Right lobe of liver (tissue), 6 donors: ENCODE results near the gene SF1. TPM values are rescaled to one million over a fixed set of nuclear protein-coding genes. Genes with fewer than 3 reads are reported as not detected.

Experiments used
- ATAC-seq, 4 donors: fragments of 200-7000 bp; cut with Tn5 transposase; one replicate each; pipeline ENCODE4 v1.9.1; 2020; ENCODE audit warnings: mild to moderate bottlenecking in 4 of 4, moderate library complexity in 4 of 4
- DNase-seq, 3 donors: peaks; one replicate each; pipeline ENCODE4 v3.0.0-alpha.2; 2020
- H3K27ac ChIP-seq, 3 donors: fragments of 200-600 bp; one replicate each; pipeline ENCODE4 v1.8.0; 2022
- H3K27me3 ChIP-seq, 2 donors: fragments of 200-600 bp; one replicate each; pipeline ENCODE4 v1.8.0; 2022
- H3K36me3 ChIP-seq, 4 donors: fragments of 200-600 bp; sonication (generic) in 1 of 4; one replicate each; pipeline versions ENCODE4 v1.5.1 to v1.8.0; 2017 to 2022; ENCODE audit warnings: control low read depth in 1 of 4
- H3K4me1 ChIP-seq, 4 donors: fragments of 200-600 bp; sonication (generic) in 1 of 4; one replicate each; pipeline versions ENCODE4 v1.5.1 to v1.8.0; 2017 to 2022; ENCODE audit warnings: control low read depth in 1 of 4
- H3K4me3 ChIP-seq, 3 donors: fragments of 200-600 bp; one replicate each; pipeline ENCODE4 v1.8.0; 2022
- H3K9me3 ChIP-seq, 4 donors: fragments of 200-600 bp; sonication (generic) in 1 of 4; one replicate each; pipeline versions ENCODE4 v1.5.1 to v1.8.0; 2017 to 2022; ENCODE audit warnings: control low read depth in 1 of 4
- POLR2A ChIP-seq: fragments of 450-650 bp; IDR thresholded peaks from one replicate; pipeline ENCODE4 v1.6.1; 2017; ENCODE audit warnings: antibody characterized with exemption, mild to moderate bottlenecking
- WGBS: methylation state at CpG from one replicate; pipeline ENCODE4 v1.1.6; 2018; ENCODE audit warnings: low coverage, low lambda C conversion rate; ENCODE audit not compliant: insufficient coverage; ENCODE audit errors: missing lambda C conversion rate; 5-methylcytosine and 5-hydroxymethylcytosine counted together
- intact Hi-C, 2 donors: fragments of 100-400 bp; cut with DNase I; formaldehyde crosslinking; loops; one replicate each; pipeline versions ENCODE4 v1.11.2 to v1.14.1; 2022
- total RNA-seq, 6 experiments: library from RNA; depleted of rRNA in 2 of 6; stranded (reverse); fragments of >200 nt in 2 of 6; fragmentation: NEBNext Ultra II Directional in 3 of 6; extraction: Animal tissue kit (Norgen Biotek cat#: 25700) in 3 of 6; gene quantifications; one replicate each; pipeline versions ENCODE4 v1.1.0 to v1.2.4, GENCODE V29; 2016 to 2023
- TF ChIP-seq, protein P1 (sequence below), 4 donors: fragments of 200-600 bp in 3 of 4; fragments of 450-650 bp in 1 of 4; IDR thresholded peaks; one replicate each; pipeline versions ENCODE4 v1.5.1 to v1.8.0; 2016 to 2022; ENCODE audit warnings: antibody characterized with exemption in 4 of 4, mild to moderate bottlenecking in 2 of 4
- donor health status: DM: no; HTN: yes; CAD: no.
- donor health status: DM: no; HTN: no; CAD: no.
- donor health status: DM: no; HTN: no; CAD: no.
- donor health status: DM: no; HTN: yes; CAD: no.
- donor health status: DM: no; HTN: yes; CAD: no.

SF1 gene
- total RNA-seq, 6 experiments from 2014 or later: 92.7 to 164 (median 141) TPM

DNA sequence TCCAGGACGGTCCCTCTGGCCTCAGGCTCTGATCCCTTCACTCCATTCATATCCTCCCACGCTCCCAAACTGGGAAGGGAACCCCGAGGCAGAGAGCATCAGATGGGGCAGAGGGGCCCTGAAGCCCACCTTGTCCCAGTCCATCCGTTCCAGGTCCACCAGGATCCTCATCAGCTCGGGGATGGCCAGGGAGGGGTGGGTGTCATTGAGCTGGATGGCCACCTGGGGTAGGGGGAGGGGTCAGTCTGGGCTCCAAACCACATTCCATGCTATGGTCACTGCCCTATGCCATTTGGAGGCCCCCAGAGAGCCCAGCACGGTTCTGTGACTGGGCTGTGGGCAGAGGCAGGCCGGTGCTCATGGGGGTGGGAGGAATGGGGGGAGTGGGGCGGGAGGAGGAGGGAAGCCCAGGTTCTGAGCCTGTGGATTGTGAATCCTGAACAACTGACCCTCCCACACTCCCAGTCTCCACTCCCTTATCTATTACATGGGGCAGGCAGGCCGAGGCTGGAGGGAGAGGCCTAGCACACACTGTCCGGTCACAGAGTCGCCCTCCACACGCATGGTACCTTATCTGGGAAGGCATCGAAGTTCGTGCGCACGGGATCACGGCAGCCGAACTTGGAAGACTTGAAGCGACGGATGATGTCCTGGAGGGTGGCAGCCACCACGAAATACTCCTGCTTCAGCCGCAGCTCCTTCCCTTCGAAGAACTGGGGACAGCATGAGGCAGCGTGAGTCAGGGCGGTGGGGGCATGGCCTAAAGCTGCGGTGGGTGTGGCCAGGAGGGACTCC, 24.0 kb downstream of the SF1 start:
- Histone ChIP-seq H3K36me3 (no peaks in the 10 kb centered on the region), H3K27ac (no peak overlapping the region)

DNA sequence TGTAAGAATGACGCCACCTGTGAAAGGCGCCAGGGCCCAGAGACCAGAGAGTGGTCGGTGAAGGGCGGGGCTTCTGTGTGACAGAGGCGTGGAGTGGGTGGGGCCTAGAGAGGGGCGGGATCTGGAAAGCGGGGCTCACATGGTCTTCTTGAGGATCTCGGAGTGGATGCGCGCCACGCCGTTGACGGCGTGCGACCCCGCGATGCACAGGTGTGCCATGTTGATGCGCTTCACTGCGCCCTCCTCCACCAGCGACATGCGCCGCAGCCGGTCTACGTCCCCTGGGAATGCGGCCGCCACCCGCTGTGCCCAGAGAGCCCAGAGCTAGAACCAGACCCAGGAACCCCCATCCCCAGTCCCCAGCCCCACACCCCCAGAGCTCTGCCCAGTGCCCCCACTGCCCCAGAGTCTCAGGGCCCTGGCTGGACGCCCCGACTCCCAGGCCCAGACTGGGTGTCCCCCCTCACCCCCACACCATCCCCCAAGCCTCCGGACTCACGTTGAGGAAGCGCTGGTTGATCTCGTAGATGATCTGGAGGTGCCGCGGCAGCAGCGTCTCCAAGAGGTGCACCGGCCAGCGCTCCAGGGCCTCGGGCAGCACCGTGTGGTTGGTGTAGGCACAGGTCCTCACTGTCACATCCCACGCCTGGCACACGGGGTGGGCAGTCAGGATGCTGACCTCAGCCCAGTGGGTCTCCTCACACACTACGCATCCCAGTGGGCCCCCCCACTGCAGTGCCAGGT, 24.8 kb downstream of the SF1 start:
- intact Hi-C loops: no loop called here
- H3K9me3 ChIP-seq: no peaks in the 10 kb centered on the region
- H3K27me3 ChIP-seq: no peaks in the 10 kb centered on the region
- H3K4me1 ChIP-seq: no peaks in the 10 kb centered on the region
- TF ChIP-seq, protein P1, sequence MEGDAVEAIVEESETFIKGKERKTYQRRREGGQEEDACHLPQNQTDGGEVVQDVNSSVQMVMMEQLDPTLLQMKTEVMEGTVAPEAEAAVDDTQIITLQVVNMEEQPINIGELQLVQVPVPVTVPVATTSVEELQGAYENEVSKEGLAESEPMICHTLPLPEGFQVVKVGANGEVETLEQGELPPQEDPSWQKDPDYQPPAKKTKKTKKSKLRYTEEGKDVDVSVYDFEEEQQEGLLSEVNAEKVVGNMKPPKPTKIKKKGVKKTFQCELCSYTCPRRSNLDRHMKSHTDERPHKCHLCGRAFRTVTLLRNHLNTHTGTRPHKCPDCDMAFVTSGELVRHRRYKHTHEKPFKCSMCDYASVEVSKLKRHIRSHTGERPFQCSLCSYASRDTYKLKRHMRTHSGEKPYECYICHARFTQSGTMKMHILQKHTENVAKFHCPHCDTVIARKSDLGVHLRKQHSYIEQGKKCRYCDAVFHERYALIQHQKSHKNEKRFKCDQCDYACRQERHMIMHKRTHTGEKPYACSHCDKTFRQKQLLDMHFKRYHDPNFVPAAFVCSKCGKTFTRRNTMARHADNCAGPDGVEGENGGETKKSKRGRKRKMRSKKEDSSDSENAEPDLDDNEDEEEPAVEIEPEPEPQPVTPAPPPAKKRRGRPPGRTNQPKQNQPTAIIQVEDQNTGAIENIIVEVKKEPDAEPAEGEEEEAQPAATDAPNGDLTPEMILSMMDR (IDR thresholded peaks at IDR 0.05): no peak
- no peak for TF ChIP-seq POLR2A
- H3K4me3 ChIP-seq: no peak overlapping the region
- ATAC-seq: no peak
- H3K27ac ChIP-seq: no peak overlapping the region
- WGBS: 93% methylated on average over 5 of the region's 43 CpGs
- DNase-seq: peak in 1 of 3 donors; percentile 54
- H3K36me3 ChIP-seq: no peaks in the 10 kb centered on the region

More for the DNA sequence above, 24.0 kb downstream of the SF1 start:
- DNase-seq (peak in 1 of 3 donors; percentile 49), ATAC-seq (no peak)
- 77% methylated on average over 6 of the region's 26 CpGs for WGBS
- Histone ChIP-seq H3K4me3 (no peak overlapping the region), H3K4me1 (no peaks in the 10 kb centered on the region), H3K27me3 (no peaks in the 10 kb centered on the region), H3K9me3 (no peaks in the 10 kb centered on the region)
- TF ChIP-seq, protein P1 (IDR thresholded peaks at IDR 0.05): no peak
- no peak for TF ChIP-seq POLR2A
- intact Hi-C loops: no loop called here

DNA sequence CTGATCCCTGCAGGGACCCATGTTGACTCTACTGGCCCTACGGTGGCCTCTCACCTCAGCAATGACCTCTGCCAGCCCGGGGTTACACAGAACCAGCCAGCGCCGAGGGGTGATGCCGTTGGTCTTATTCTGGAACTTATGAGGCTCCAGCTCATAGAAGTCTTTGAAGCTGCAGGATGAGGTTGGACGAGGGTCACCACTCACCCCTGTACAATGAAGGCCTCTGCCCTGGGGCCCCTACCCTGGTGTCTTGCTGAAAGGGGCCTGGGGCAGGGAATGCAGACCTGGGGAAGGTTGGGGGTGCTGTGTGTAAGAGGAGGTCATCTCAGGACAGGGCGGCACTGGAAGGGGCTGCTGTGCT, 25.3 kb downstream of the SF1 start:
- no peak overlapping the region for H3K27ac ChIP-seq
- TF ChIP-seq, protein P1 (IDR thresholded peaks at IDR 0.05): no peak
- TF ChIP-seq POLR2A: no peak
- DNase-seq: no peak
- H3K36me3 ChIP-seq: no peaks in the 10 kb centered on the region
- intact Hi-C loops: no loop called here
- no peaks in the 10 kb centered on the region for H3K27me3 ChIP-seq
- ATAC-seq: no peak
- 100% methylated on average over 1 of the region's 7 CpGs for WGBS
- H3K4me3 ChIP-seq: no peak overlapping the region
- H3K4me1 ChIP-seq: no peaks in the 10 kb centered on the region
- no peaks in the 10 kb centered on the region for H3K9me3 ChIP-seq

DNA sequence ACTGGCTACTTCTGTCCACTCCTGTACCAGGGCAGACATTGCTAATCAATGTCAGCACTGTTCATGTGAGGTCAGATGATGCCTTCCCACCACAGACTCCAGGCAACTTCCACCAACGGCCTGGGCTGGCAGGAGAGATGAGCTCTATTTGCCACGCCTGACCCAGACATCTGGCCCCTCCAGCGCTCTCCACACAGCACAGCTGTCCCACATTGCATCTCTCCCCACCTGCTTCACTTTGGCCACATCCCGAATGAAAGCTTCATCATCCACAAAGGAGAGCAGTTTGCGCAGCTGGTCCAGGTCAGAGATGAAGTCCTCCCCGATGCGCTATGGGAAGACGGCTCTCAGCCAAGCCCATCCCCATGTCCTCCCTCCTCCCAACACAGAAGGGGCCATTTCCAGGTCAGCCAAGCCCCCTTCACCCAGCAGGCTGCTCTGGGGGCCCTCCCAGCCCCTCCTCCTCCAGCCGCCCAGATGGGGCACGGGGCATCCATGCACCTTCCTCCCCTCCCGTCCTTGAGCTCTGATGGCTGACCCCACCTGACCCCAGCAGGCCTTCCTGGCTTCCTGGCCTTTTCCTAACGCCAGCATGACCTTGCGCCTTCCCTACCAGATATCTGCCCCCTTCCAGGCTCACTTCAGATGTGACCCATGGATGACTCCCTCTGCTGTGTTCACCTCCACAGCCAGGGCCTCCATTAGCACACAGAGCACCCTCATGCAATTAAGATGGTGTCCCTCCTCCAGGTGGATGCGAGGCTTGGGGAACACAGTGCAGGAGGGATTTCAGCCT, 26.0 kb downstream of the SF1 start:
- no peak overlapping the region for H3K27ac ChIP-seq
- DNase-seq (peak in 1 of 3 donors; percentile 45), ATAC-seq (no peak)
- no peak overlapping the region for H3K4me3 ChIP-seq
- no peaks in the 10 kb centered on the region for H3K36me3 ChIP-seq
- no peaks in the 10 kb centered on the region for H3K4me1 ChIP-seq
- H3K27me3 ChIP-seq: no peaks in the 10 kb centered on the region
- no peak for TF ChIP-seq POLR2A
- TF ChIP-seq, protein P1 (IDR thresholded peaks at IDR 0.05): no peak
- no peaks in the 10 kb centered on the region for H3K9me3 ChIP-seq
- intact Hi-C loops: no loop called here
- WGBS: 50% methylated on average over 3 of the region's 14 CpGs
